GM18511 (cell line): Measurements from ENCODE around the gene PPY.
"Not testable (repeated sequence)": the region's sequence is repeated elsewhere in the genome, so short reads cannot be mapped to it uniquely, and the experiment has no call there.

Source experiments
- ATAC-seq: cut with Tn5 transposase; IDR thresholded peaks from one replicate; pipeline ENCODE4 v1.9.1; 2021; ENCODE audit warnings: mild to moderate bottlenecking, moderate library complexity; ENCODE audit not compliant: unreplicated experiment

PPY gene

GRCh38 chr17:43935204-43935925, 6.9 kb downstream of the PPY start:
- no peak for ATAC-seq

DNA sequence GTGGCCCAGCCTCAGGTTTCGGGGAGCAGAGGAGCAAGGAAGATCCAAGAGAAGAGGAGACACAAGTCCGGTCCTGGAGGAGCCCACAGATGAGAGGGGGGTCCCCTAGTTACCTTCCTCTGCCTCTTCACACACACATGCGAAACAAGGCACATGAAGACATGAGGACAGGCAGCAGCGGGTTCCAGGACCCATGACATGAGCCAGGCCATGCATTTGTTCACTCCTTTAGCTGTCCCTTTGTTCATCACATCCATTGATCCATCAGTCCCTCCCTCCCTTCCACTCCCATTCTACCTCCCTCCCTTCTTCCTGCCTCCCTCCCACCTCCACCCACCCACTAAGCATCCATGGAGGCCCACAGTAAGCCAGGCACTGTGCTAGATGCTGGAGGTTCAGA, 9.4 kb downstream of the PPY start:
- no peak for ATAC-seq

DNA sequence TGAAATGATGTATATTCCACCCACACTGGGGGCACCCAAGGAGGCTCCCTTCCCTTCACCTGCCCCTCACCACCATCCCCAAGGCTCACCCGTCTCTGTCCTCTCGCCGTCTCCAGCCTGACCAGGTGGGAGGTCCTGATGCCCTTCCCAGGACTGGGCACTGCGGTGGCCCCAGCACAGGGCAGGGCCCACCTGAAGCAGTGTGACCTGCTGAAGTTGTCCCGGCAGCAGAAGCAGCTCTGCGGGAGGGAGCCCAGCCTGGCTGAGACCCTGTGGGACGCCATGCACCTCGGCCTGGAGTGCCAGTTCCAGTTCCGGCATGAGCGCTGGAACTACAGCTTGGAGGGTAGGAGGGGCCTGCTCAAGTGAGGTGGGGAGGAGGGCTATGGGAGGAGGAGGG, 9.9 kb downstream of the PPY start:
- ATAC-seq: no peak

- ATAC-seq: no peak
Observed at GRCh38 chr17:43931062-43931571, 11.2 kb downstream of the PPY start.

DNA sequence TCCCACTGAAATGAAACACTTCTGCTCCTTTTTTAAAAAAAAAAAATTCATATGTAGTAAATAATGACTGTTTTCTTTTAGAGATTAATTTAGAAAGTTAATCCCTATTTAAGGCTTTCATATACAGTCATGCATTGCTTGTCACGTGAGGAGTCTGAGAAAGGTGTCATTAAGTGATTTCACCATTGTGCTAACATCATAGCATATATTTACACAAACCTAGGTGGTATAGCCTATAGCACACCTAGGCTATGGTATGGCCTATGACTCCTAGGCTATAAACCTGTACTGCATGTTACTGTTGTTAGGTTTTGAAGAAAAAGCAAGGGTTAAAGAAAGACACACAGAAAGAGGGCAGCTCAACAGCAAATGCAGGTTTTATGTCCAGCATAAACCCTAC, 13.7 kb downstream of the PPY start:
- ATAC-seq: no peak

- ATAC-seq: not testable (repeated sequence)
Observed at GRCh38 chr17:43927929-43928328, 14.3 kb downstream of the PPY start.

DNA sequence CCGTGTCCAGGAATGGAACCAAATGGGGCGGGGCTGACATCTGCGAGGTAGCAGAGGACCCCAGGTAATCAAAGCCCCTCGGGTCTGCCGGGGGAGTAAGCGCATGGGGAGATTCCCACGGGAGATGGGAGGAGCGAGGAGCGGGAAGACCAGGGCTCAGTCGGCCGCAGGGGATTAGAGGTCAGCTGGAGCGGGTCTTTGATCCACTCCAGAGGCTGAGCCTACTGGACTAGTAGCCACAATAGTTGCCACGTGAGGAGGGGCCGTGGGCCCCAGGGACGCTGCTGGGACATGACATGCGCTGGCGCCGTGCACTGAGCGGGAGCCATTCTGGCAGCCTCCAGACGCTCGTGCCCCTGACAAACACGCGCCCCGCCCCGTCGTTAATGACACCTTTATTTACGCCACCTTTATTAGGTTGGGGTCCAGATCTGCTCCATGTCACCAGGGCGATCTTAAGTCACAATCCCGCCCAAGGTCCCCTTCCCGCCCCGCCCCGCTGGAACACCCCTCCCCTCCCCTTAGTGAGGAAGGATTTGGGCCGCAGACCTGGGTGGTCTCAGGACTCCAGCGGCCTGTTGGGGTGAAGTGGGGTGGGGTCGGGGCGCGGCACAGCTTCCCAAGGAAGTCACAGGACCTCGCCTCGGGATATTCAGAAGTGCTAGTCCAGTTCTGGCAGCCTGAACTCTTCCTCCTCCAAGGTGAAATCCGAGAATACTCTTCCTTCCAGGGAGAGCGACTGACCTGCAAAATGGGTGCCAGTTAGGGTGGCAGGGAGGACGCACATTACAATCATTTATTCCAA, 15.0 kb downstream of the PPY start:
- no peak for ATAC-seq

- no peak for ATAC-seq
Observed at GRCh38 chr17:43924558-43924957, 17.7 kb downstream of the PPY start.

DNA sequence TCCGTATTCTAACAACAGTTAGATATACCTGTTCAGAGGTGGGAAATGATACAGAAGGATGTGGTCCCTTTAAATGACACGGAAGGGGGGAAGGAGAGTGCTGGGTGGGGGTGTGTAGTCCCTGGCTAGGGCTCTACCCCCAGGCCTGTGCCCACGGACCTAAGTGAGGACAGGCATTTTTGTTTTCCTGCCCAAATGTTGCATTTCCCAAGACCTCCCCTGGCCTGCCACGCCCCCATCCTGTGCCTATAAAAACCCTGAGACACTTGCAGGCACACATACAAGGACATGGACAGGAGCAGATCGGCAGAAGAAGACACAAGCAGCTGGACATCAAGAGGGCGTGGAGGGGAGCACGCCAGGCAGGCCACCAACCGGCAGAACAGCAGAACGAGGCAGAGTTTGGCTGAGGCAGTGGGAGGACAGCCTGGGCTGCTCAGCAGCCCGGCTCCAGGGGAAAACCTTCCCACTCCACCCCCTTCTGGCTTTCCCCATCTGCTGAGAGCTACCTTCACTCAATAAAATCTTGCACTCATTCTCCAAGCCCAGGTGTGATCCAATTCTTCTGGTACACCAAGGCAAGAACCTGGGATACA, 21.7 kb downstream of the PPY start:
- no peak for ATAC-seq

GRCh38 chr17:43918026-43918389, 24.3 kb downstream of the PPY start:
- no peak for ATAC-seq

- ATAC-seq: no peak
Observed at GRCh38 chr17:43917348-43918025, 24.8 kb downstream of the PPY start.

- no peak for ATAC-seq
Observed at GRCh38 chr17:43917016-43917347, 25.3 kb downstream of the PPY start.

- ATAC-seq: no peak
Observed at GRCh38 chr17:43916385-43916784, 25.9 kb downstream of the PPY start.

GRCh38 chr17:43915559-43915958, 26.7 kb downstream of the PPY start:
- no peak for ATAC-seq

DNA sequence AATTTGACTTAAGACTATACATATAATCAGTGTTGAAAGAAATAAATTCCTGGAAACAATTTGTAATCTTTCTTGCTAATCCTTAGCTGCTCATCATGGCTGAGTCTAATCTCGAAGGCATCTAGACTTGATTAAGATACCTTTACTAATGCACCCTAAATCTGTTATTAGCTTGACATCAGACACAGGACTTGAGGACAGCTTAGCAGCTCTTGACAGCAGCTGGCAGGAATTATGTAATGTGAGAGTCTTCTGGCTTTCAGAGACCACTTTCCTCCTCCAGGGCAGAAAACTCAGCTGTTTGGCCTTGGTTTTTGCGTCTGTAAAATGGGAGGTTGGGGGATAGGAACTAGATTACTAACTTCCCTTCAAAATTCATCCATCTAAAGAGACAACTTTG, 27.8 kb downstream of the PPY start:
- ATAC-seq: no peak

- no peak for ATAC-seq
Observed at GRCh38 chr17:43913584-43913983, 28.7 kb downstream of the PPY start.

DNA sequence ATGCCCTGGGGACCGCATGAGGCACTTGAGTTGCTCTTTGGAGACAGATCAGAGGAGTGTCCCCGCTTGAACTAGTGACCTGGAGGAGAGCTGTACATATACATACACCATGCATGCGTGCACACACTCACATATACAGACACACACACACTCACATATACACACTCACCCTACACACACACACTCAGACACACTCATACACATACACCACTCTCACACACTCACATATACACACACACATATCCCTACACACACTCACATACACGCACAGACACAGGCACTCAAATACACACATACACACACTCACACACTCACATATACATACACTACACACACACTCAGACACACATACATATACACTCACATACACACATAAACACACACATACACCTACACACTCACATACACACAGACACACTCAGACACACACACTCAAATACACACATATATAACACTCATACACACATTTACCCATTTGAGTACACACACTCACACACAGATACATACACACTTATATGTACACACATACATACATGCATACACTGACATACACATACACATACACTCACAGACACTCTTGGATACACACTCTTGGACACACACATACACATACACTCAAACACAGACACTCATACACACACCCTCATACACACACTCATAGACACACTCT, 29.5 kb downstream of the PPY start:
- no peak for ATAC-seq

GRCh38 chr17:43911904-43912303, 30.4 kb downstream of the PPY start:
- ATAC-seq: no peak

DNA sequence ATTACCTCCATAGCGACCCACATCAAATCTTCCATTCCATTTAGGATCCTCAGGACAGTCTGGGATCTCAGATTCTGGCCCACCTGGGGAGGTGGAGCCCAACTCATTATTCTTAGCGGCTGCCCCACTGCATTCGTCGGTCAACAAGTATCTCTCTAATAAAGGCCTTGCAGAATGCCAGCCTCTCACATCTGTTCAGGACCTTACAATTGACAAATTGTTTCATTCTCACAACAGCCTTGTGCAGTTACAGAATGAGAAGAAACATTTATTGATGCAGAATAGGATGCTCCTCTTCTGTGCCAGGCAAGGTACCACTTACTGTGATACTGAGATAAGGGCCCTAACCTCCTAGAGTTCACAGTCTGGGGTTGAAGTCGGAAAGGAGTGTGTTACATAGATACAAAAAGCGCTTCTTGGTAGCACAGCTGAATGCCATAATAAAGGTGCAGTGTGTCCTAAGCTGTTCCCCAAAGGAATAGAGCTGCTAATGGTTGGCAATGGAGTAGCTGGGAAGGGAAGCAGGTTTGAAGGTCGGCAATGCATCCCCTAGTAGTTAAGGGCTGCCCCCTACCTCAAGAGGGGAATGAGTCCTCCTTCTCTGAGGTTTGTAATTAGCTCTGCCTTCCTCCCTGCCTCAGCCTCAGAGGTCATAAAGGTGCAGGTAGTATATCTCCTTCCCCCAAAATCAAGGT, 32.6 kb downstream of the PPY start:
- no peak for ATAC-seq

GRCh38 chr17:43907998-43908721, 34.1 kb downstream of the PPY start:
- ATAC-seq: no peak
